Keratinocyte (primary cell): ENCODE results near the gene PPP1R37. TPM values are rescaled to one million over a fixed set of nuclear protein-coding genes. Genes with fewer than 3 reads are reported as not detected.

ENCODE experiments used
- DNase-seq: peaks from one replicate; pipeline ENCODE4 v3.0.0-alpha.2; 2011; ENCODE audit warnings: low read depth, missing footprints, low spot score
- FAIRE-seq: peaks from 2 replicates; lab custom pipeline; 2011; peaks lifted over from hg19 to GRCh38; lab: Jason Lieb, UNC
- H2AFZ ChIP-seq: 2 replicates; pipeline ENCODE4 v1.6.0; 2012; ENCODE audit warnings: low read length, control low read depth, inconsistent platforms; ENCODE audit not compliant: control insufficient read depth
- H3K27ac ChIP-seq: 2 replicates; pipeline ENCODE4 v1.5.1; 2011; ENCODE audit warnings: low read length; ENCODE audit not compliant: control insufficient read depth, insufficient read depth
- H3K27me3 ChIP-seq: 3 replicates; pipeline ENCODE4 v1.6.0; 2011; ENCODE audit warnings: low read length; ENCODE audit not compliant: control insufficient read depth, insufficient read depth; ENCODE audit errors: extremely low read depth
- H3K36me3 ChIP-seq, 2 experiments: 2 replicates in 1 of 2; 3 replicates in 1 of 2; pipeline ENCODE4 v1.5.1; 2011; ENCODE audit warnings: low read length in 2 of 2, mild to moderate bottlenecking in 1 of 2; ENCODE audit not compliant: control insufficient read depth in 2 of 2, insufficient read depth in 2 of 2; ENCODE audit errors: extremely low read depth in 1 of 2
- H3K4me1 ChIP-seq: 3 replicates; pipeline ENCODE4 v1.5.1; 2011; ENCODE audit warnings: low read length; ENCODE audit not compliant: control insufficient read depth, insufficient read depth; ENCODE audit errors: extremely low read depth
- H3K4me2 ChIP-seq: 3 replicates; pipeline ENCODE4 v1.6.0; 2011; ENCODE audit warnings: low read depth, low read length; ENCODE audit not compliant: control insufficient read depth, insufficient read depth; ENCODE audit errors: extremely low read depth
- H3K4me3 ChIP-seq, 3 experiments: fragments of 200-600 bp in 1 of 3; sonication (generic) in 1 of 3; 2 replicates in 2 of 3; 3 replicates in 1 of 3; pipeline ENCODE4 v1.5.1; 2011 to 2016; ENCODE audit warnings: low read length in 3 of 3, mild to moderate bottlenecking in 3 of 3, control low read depth in 2 of 3, inconsistent platforms in 1 of 3, low read depth in 1 of 3, mixed read lengths in 1 of 3, mixed run types in 1 of 3, moderate library complexity in 1 of 3; ENCODE audit not compliant: control insufficient read depth in 2 of 3, insufficient read depth in 2 of 3; ENCODE audit errors: extremely low read depth in 1 of 3
- H3K79me2 ChIP-seq: 2 replicates; pipeline ENCODE4 v1.6.0; 2012; ENCODE audit warnings: low read length; ENCODE audit not compliant: control insufficient read depth, insufficient read depth
- H3K9ac ChIP-seq: 3 replicates; pipeline ENCODE4 v1.6.0; 2011; ENCODE audit warnings: low read length; ENCODE audit not compliant: control insufficient read depth, insufficient read depth; ENCODE audit errors: extremely low read depth
- H3K9me1 ChIP-seq: 3 replicates; pipeline ENCODE4 v1.6.0; 2011; ENCODE audit warnings: low read length; ENCODE audit not compliant: control insufficient read depth, insufficient read depth; ENCODE audit errors: extremely low read depth
- H3K9me3 ChIP-seq: 2 replicates; pipeline ENCODE4 v1.5.1; 2012; ENCODE audit warnings: low read depth, low read length; ENCODE audit not compliant: control insufficient read depth
- H4K20me1 ChIP-seq: 3 replicates; pipeline ENCODE4 v1.6.0; 2011; ENCODE audit warnings: low read length; ENCODE audit not compliant: control insufficient read depth, insufficient read depth; ENCODE audit errors: extremely low read depth
- EZH2 ChIP-seq: IDR thresholded peaks from one replicate; pipeline ENCODE4 v1.6.1; 2012; ENCODE audit warnings: inconsistent platforms, mild to moderate bottlenecking, low read length, moderate library complexity
- dilution Hi-C: fragments of 300-500 bp; cut with MboI; formaldehyde crosslinking; loops from one replicate; pipeline ENCODE4 v1.7.0; 2020; ENCODE audit warnings: low sequenced_read_pairs; ENCODE audit not compliant: extremely low pct_ligation_motif_present
- polyA plus RNA-seq, 5 experiments: library from polyadenylated mRNA; depleted of rRNA in 3 of 5; stranded (reverse) in 3 of 5; stranded (forward) in 1 of 5; unstranded in 1 of 5; fragments of >200 nt; gene quantifications; 1 replicate in 1 of 5; 2 replicates in 3 of 5; 3 replicates in 1 of 5; pipeline versions ENCODE4 v1.2.1 to v1.2.3, GENCODE V29; 2011 to 2012; ENCODE audit warnings: missing spikeins in 2 of 5, low read depth in 1 of 5, low replicate concordance in 1 of 5
- TF ChIP-seq, protein P1 (sequence below), 3 experiments: IDR thresholded peaks in 1 of 3; conservative IDR thresholded peaks in 1 of 3; optimal IDR thresholded peaks in 1 of 3; 2 replicates in 2 of 3; 3 replicates in 1 of 3; pipeline versions ENCODE3 to v1.5.1; 2011; ENCODE audit warnings: low read length in 3 of 3, mild to moderate bottlenecking in 3 of 3, moderate library complexity in 2 of 3, control low read depth in 1 of 3, inconsistent platforms in 1 of 3; ENCODE audit not compliant: insufficient read depth in 2 of 3; ENCODE audit errors: extremely low read depth in 1 of 3

PPP1R37 gene
- polyA plus RNA-seq, 1 donor (not counting 4 experiments of a cell fraction or from before 2014, with no cell fraction given) = 8.6 TPM

DNA sequence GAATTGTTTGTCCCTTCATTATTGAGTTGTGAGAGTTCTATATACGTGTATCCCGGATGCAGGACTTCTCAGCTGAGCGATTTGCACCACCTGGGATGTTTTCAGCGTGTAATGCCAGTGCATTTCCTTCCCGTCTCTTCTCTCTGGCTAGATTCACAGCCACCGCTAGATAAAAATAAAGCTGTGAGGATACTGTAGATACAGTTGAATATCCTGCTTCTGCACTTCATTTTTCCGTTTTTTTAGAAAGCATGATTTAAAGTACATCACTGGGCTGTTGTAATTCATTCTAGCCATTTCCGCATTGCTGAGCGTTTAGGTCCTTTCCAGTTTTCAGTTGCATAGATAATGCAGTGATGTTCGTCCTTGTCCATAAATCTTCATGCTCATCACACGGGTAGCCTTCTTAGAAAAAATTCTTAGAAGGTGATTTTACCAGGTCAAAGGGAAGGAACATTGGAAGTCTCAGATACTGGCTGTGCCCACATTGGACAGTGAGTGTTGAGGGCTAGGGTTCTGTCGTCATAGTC, 14.7 kb downstream of the PPP1R37 start:
- Histone ChIP-seq H3K4me1 (peaks cover 5% of the 10 kb centered on the region), H3K79me2 (peaks cover 75% of the 10 kb centered on the region), H3K4me3 (no peak overlapping the region), H3K9me1 (peaks cover 9% of the 10 kb centered on the region), H2AFZ (no peak overlapping the region), H4K20me1 (peaks cover 11% of the 10 kb centered on the region), H3K27ac (no peak overlapping the region), H3K27me3 (no peaks in the 10 kb centered on the region), H3K9ac (no peak overlapping the region), H3K9me3 (no peaks in the 10 kb centered on the region), H3K36me3 (peaks cover 0 to 4% of the 10 kb centered on the region in 2 experiments), H3K4me2 (no peak overlapping the region)
- dilution Hi-C loops = no loop called here
- TF ChIP-seq EZH2 = no peak
- TF ChIP-seq, protein P1, sequence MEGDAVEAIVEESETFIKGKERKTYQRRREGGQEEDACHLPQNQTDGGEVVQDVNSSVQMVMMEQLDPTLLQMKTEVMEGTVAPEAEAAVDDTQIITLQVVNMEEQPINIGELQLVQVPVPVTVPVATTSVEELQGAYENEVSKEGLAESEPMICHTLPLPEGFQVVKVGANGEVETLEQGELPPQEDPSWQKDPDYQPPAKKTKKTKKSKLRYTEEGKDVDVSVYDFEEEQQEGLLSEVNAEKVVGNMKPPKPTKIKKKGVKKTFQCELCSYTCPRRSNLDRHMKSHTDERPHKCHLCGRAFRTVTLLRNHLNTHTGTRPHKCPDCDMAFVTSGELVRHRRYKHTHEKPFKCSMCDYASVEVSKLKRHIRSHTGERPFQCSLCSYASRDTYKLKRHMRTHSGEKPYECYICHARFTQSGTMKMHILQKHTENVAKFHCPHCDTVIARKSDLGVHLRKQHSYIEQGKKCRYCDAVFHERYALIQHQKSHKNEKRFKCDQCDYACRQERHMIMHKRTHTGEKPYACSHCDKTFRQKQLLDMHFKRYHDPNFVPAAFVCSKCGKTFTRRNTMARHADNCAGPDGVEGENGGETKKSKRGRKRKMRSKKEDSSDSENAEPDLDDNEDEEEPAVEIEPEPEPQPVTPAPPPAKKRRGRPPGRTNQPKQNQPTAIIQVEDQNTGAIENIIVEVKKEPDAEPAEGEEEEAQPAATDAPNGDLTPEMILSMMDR (optimal IDR thresholded peaks at IDR 0.05 in 1 of 3, IDR thresholded peaks at IDR 0.05 in 1 of 3, conservative IDR thresholded peaks at IDR 0.05 in 1 of 3; ENCODE audit: extremely low read depth in 1 of 3, insufficient read depth in 2 of 3, low read length in 3 of 3) = no peak
- DNase-seq = no peak
- no peak for FAIRE-seq

GRCh38 chr19:45110851-45111266, 17.9 kb downstream of the PPP1R37 start:
- Histone ChIP-seq H3K4me2 (no peak overlapping the region), H4K20me1 (peaks cover 23% of the 10 kb centered on the region), H3K4me3 (no peak overlapping the region), H3K9ac (no peak overlapping the region), H3K27ac (no peak overlapping the region), H3K27me3 (no peaks in the 10 kb centered on the region), H2AFZ (no peak overlapping the region), H3K9me3 (no peaks in the 10 kb centered on the region), H3K36me3 (peaks cover 2% of the 10 kb centered on the region in 2 experiments), H3K9me1 (peaks cover 7% of the 10 kb centered on the region), H3K79me2 (peaks cover 68% of the 10 kb centered on the region), H3K4me1 (no peaks in the 10 kb centered on the region)
- dilution Hi-C loops = no loop called here
- DNase-seq (no peak), FAIRE-seq (no peak)
- TF ChIP-seq, protein P1 (optimal IDR thresholded peaks at IDR 0.05 in 1 of 3, IDR thresholded peaks at IDR 0.05 in 1 of 3, conservative IDR thresholded peaks at IDR 0.05 in 1 of 3; ENCODE audit: extremely low read depth in 1 of 3, insufficient read depth in 2 of 3, low read length in 3 of 3) = no peak
- TF ChIP-seq EZH2 = no peak
